Measurements from ENCODE around the gene GLTPD2.

Gene GLTPD2

DNA sequence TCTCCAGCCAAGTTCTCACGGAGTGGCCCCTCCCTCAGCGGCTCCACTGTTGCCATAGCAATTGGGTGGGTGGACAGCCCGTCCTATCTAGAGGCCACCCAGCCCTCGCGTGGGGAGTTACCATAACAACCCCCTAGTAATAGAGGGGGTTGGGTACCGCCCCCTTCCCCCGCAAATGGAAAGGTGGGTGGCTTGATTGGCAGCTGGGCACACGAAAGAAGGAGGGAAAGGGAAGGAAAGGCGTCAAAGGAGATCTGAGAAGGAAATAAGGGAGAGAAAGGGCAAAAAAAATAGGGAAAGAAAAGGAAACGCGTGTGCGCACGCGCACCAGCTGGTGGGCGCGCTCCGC lies 44.0 kb downstream of the GLTPD2 start:
- TF ChIP-seq, protein P1, sequence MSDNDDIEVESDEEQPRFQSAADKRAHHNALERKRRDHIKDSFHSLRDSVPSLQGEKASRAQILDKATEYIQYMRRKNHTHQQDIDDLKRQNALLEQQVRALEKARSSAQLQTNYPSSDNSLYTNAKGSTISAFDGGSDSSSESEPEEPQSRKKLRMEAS (IDR thresholded peaks at IDR 0.05) = peak; percentile 66; the same call in 1 of the 2 replicates

DNA sequence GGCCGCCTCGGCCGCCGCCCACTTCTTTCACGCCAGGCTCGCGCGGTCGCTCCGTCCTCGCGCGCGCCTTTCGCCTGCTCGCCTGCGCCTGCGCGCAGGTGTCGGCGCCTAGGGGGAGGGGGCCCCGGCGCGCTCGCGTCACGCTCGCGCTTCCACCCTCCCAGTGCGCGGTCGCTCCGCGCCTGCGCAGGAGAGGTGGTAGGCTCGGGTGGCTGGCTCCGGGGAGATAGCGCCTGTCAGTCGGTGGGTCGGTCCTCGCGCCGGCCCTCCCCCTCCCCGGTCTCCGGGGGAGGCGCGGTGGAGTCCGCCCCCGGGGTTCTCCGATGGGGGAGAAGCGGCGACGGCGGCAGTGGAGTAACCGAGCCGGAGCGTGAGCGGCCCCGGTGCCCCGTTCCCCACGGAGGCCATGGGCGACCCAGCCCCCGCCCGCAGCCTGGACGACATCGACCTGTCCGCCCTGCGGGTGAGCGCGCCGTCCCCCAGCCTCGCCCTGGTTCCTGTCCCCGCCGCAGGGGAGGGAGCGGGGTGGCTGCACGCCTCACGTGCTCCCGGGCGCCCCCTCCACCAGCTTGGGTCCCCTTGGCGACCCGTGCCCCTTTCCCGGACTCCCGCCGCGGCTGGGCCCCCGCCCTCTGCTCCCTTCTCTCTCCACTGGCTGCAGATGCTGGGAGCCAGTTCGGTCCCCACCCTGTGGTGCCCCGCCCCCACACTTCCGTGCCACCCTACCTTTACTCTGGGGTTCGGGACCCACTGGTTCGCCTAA lies 44.6 kb downstream of the GLTPD2 start, which contains the start of gene MINK1:
Gene MINK1, plus strand, starts transcription at position 163 of the 763 bp plus-strand sequence. Its CDS starts 244 bp downstream, at position 407.
- TF ChIP-seq EP300 (IDR thresholded peaks at IDR 0.05; ENCODE audit: borderline replicate concordance) (0 out of 2 replicates have a peak, but pooled peaks have one; percentile 13), FOXM1 (IDR thresholded peaks at IDR 0.05; ENCODE audit: borderline replicate concordance, low read depth) (no peak), TAF1 (IDR thresholded peaks at IDR 0.05; ENCODE audit: low read depth) (0 out of 2 replicates have a peak, but pooled peaks have one; percentile 67), TCF12 (IDR thresholded peaks at IDR 0.05; ENCODE audit: low read depth) (peak; percentile 44; the same call in 1 of the 2 replicates), NFIC (IDR thresholded peaks at IDR 0.05) (no peak), YY1 (IDR thresholded peaks at IDR 0.05; ENCODE audit: low read depth) (no peak; the same call in 1 of the 2 replicates)
- TF ChIP-seq, protein P2, sequence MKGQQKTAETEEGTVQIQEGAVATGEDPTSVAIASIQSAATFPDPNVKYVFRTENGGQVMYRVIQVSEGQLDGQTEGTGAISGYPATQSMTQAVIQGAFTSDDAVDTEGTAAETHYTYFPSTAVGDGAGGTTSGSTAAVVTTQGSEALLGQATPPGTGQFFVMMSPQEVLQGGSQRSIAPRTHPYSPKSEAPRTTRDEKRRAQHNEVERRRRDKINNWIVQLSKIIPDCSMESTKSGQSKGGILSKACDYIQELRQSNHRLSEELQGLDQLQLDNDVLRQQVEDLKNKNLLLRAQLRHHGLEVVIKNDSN (IDR thresholded peaks at IDR 0.05) = peak; percentile 35

DNA sequence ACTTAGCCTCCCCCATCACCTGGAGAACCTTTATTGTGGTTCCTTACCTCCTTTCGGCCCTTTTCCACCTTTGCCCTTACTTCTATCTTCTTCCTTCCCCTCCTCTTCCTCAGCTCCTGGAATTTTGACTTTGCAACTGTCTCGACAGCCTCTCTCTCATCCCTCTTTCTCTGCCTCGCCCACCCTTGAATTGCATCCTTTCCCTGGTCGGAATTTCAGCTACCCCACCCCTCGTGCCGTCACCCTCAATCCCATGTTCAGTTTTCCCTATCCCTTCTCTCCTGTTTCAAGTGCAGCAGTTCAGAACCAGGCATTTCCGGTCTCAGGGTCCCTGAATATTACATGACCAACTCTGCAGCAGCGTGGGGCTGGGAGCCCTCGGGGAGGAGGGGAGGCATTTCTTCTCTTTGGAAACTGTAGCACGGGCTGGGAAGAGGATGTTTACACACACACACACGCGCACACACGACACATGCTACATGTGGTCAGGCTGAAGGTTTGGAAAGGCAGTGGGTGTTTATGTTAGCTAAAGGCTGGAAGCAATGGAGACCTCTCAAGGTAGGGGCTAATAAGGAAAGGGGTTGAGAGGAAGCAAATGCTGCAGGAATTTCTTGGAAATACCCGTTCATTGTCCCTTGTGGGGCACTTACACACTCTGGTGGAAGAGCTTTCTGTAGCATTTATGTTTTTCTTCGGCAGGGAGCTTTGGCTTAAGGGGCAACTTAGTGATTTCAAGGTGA lies 45.3 kb downstream of the GLTPD2 start:
- TF ChIP-seq, protein P2 (IDR thresholded peaks at IDR 0.05) = no peak
- TF ChIP-seq, protein P3, sequence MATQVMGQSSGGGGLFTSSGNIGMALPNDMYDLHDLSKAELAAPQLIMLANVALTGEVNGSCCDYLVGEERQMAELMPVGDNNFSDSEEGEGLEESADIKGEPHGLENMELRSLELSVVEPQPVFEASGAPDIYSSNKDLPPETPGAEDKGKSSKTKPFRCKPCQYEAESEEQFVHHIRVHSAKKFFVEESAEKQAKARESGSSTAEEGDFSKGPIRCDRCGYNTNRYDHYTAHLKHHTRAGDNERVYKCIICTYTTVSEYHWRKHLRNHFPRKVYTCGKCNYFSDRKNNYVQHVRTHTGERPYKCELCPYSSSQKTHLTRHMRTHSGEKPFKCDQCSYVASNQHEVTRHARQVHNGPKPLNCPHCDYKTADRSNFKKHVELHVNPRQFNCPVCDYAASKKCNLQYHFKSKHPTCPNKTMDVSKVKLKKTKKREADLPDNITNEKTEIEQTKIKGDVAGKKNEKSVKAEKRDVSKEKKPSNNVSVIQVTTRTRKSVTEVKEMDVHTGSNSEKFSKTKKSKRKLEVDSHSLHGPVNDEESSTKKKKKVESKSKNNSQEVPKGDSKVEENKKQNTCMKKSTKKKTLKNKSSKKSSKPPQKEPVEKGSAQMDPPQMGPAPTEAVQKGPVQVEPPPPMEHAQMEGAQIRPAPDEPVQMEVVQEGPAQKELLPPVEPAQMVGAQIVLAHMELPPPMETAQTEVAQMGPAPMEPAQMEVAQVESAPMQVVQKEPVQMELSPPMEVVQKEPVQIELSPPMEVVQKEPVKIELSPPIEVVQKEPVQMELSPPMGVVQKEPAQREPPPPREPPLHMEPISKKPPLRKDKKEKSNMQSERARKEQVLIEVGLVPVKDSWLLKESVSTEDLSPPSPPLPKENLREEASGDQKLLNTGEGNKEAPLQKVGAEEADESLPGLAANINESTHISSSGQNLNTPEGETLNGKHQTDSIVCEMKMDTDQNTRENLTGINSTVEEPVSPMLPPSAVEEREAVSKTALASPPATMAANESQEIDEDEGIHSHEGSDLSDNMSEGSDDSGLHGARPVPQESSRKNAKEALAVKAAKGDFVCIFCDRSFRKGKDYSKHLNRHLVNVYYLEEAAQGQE (IDR thresholded peaks at IDR 0.05; ENCODE audit: low read depth) = no peak
- no peak for TF ChIP-seq YY1 (IDR thresholded peaks at IDR 0.05; ENCODE audit: low read depth)
- TF ChIP-seq ZBTB7A (IDR thresholded peaks at IDR 0.05; ENCODE audit: low read depth) = no peak
- TF ChIP-seq TCF12 (IDR thresholded peaks at IDR 0.05; ENCODE audit: low read depth) = no peak
- no peak for TF ChIP-seq NFIC (IDR thresholded peaks at IDR 0.05)
- no peak for TF ChIP-seq EP300 (IDR thresholded peaks at IDR 0.05; ENCODE audit: borderline replicate concordance)

DNA sequence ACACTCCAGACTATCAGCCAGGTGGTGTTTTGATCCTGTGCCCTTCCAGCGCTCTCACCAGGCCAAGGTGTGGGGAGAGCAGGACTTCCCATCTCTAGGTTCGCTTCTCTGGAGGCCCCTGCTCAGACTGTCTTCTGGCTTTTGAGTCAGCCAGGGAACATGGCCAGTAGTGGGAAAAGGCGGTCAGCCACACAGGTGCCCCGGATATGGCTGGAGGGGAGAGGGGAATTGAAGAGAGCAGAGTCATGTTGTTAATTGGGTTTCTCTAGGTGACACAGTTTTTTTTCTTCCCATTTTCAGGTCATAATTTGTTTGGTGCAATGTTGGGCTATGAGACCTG lies 45.9 kb downstream of the GLTPD2 start:
- TF ChIP-seq FOXM1 (IDR thresholded peaks at IDR 0.05; ENCODE audit: borderline replicate concordance, low read depth) = no peak
- TF ChIP-seq EGR1 (IDR thresholded peaks at IDR 0.05) = no peak
- TF ChIP-seq TAF1 (IDR thresholded peaks at IDR 0.05; ENCODE audit: low read depth) = no peak
- TF ChIP-seq YY1 (IDR thresholded peaks at IDR 0.05; ENCODE audit: low read depth) = no peak
- TF ChIP-seq RAD21 (IDR thresholded peaks at IDR 0.05; ENCODE audit: low read depth) = no peak

DNA sequence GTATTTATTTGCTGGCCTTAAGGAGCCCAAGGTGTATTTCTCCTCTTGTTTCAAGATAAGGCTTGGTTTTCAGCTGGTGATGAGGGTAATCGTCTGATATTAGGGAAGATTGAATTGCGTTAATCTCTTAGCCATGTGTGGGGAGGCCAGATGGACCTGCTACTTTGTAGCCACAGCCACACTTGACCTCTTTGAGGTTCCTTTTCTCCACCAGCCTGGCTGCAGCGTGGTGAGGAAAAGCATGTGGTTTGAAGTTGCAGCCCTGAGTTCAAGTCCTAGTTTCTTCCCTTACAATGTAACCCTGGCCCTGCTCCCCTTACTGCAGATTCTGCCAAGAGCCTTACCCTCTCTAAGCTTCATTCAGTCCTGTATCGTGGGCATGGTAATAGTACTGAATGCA lies 47.5 kb downstream of the GLTPD2 start:
- TF ChIP-seq EGR1 (IDR thresholded peaks at IDR 0.05) (no peak), TCF12 (IDR thresholded peaks at IDR 0.05; ENCODE audit: low read depth) (no peak), YY1 (IDR thresholded peaks at IDR 0.05; ENCODE audit: low read depth) (no peak), ZBTB7A (IDR thresholded peaks at IDR 0.05; ENCODE audit: low read depth) (no peak), NFIC (IDR thresholded peaks at IDR 0.05) (no peak), TEAD4 (IDR thresholded peaks at IDR 0.05) (no peak), FOXM1 (IDR thresholded peaks at IDR 0.05; ENCODE audit: borderline replicate concordance, low read depth) (no peak), CREB1 (IDR thresholded peaks at IDR 0.05; ENCODE audit: low read depth) (no peak), CEBPB (IDR thresholded peaks at IDR 0.05) (no peak)
- TF ChIP-seq, protein P3 (IDR thresholded peaks at IDR 0.05; ENCODE audit: low read depth) = no peak
- TF ChIP-seq, protein P1 (IDR thresholded peaks at IDR 0.05) = no peak
- TF ChIP-seq, protein P2 (IDR thresholded peaks at IDR 0.05) = no peak
